Right lobe of liver (tissue), 6 donors: ENCODE results near the gene MYH7B. TPM values are rescaled to one million over a fixed set of nuclear protein-coding genes. Genes with fewer than 3 reads are reported as not detected.

Experiments
- ATAC-seq, 4 donors: fragments of 200-7000 bp; cut with Tn5 transposase; one replicate each; pipeline ENCODE4 v1.9.1; 2020; ENCODE audit warnings: mild to moderate bottlenecking in 4 of 4, moderate library complexity in 4 of 4
- DNase-seq, 3 donors: peaks; one replicate each; pipeline ENCODE4 v3.0.0-alpha.2; 2020
- H3K27ac ChIP-seq, 3 donors: fragments of 200-600 bp; one replicate each; pipeline ENCODE4 v1.8.0; 2022
- H3K27me3 ChIP-seq, 2 donors: fragments of 200-600 bp; one replicate each; pipeline ENCODE4 v1.8.0; 2022
- H3K36me3 ChIP-seq, 4 donors: fragments of 200-600 bp; sonication (generic) in 1 of 4; one replicate each; pipeline versions ENCODE4 v1.5.1 to v1.8.0; 2017 to 2022; ENCODE audit warnings: control low read depth in 1 of 4
- H3K4me1 ChIP-seq, 4 donors: fragments of 200-600 bp; sonication (generic) in 1 of 4; one replicate each; pipeline versions ENCODE4 v1.5.1 to v1.8.0; 2017 to 2022; ENCODE audit warnings: control low read depth in 1 of 4
- H3K4me3 ChIP-seq, 3 donors: fragments of 200-600 bp; one replicate each; pipeline ENCODE4 v1.8.0; 2022
- H3K9me3 ChIP-seq, 4 donors: fragments of 200-600 bp; sonication (generic) in 1 of 4; one replicate each; pipeline versions ENCODE4 v1.5.1 to v1.8.0; 2017 to 2022; ENCODE audit warnings: control low read depth in 1 of 4
- CTCF ChIP-seq, 4 donors: fragments of 200-600 bp in 3 of 4; fragments of 450-650 bp in 1 of 4; IDR thresholded peaks; one replicate each; pipeline versions ENCODE4 v1.5.1 to v1.8.0; 2016 to 2022; ENCODE audit warnings: antibody characterized with exemption in 4 of 4, mild to moderate bottlenecking in 2 of 4
- POLR2A ChIP-seq: fragments of 450-650 bp; IDR thresholded peaks from one replicate; pipeline ENCODE4 v1.6.1; 2017; ENCODE audit warnings: antibody characterized with exemption, mild to moderate bottlenecking
- WGBS: methylation state at CpG from one replicate; pipeline ENCODE4 v1.1.6; 2018; ENCODE audit warnings: low coverage, low lambda C conversion rate; ENCODE audit not compliant: insufficient coverage; ENCODE audit errors: missing lambda C conversion rate; 5-methylcytosine and 5-hydroxymethylcytosine counted together
- intact Hi-C, 2 donors: fragments of 100-400 bp; cut with DNase I; formaldehyde crosslinking; loops; one replicate each; pipeline versions ENCODE4 v1.11.2 to v1.14.1; 2022
- total RNA-seq, 6 experiments: library from RNA; depleted of rRNA in 2 of 6; stranded (reverse); fragments of >200 nt in 2 of 6; fragmentation: NEBNext Ultra II Directional in 3 of 6; extraction: Animal tissue kit (Norgen Biotek cat#: 25700) in 3 of 6; gene quantifications; one replicate each; pipeline versions ENCODE4 v1.1.0 to v1.2.4, GENCODE V29; 2016 to 2023
- donor health status: DM: no; HTN: yes; CAD: no.
- donor health status: DM: no; HTN: no; CAD: no.
- donor health status: DM: no; HTN: no; CAD: no.
- donor health status: DM: no; HTN: yes; CAD: no.
- donor health status: DM: no; HTN: yes; CAD: no.

Gene MYH7B
- total RNA-seq, 6 experiments from 2014 or later, result 0.11 to 1.0 (median 0.39) TPM; not detected in 1

GRCh38 chr20:34916774-34917354, 38.8 kb upstream of the MYH7B start:
- Histone ChIP-seq H3K36me3 (peaks cover 0 to 54% (median 1%) of the 10 kb centered on the region in 4 donors), H3K4me1 (peaks cover 0 to 27% (median 13%) of the 10 kb centered on the region in 4 donors), H3K4me3 (no peak overlapping the region), H3K27me3 (no peaks in the 10 kb centered on the region), H3K9me3 (no peaks in the 10 kb centered on the region), H3K27ac (no peak overlapping the region)
- intact Hi-C loops, result no loop called here
- no peak for ATAC-seq
- TF ChIP-seq POLR2A, result no peak
- TF ChIP-seq CTCF (IDR thresholded peaks at IDR 0.05), result no peak
- no peak for DNase-seq
- WGBS, result 88% methylated on average over 2 of the region's 2 CpGs

GRCh38 chr20:34920055-34920454, 35.6 kb upstream of the MYH7B start:
- intact Hi-C loops, result no loop called here
- no peak overlapping the region for H3K27ac ChIP-seq
- H3K4me1 ChIP-seq, result peaks cover 0 to 22% (median 8%) of the 10 kb centered on the region in 4 donors
- no peak for ATAC-seq
- no peaks in the 10 kb centered on the region for H3K9me3 ChIP-seq
- DNase-seq, result no peak
- H3K4me3 ChIP-seq, result no peak overlapping the region
- no peaks in the 10 kb centered on the region for H3K27me3 ChIP-seq
- H3K36me3 ChIP-seq, result peaks cover 0 to 57% (median 5%) of the 10 kb centered on the region in 4 donors
- TF ChIP-seq CTCF (IDR thresholded peaks at IDR 0.05) (no peak), POLR2A (no peak)

GRCh38 chr20:34921436-34921835, 34.2 kb upstream of the MYH7B start:
- 60% methylated on average over 2 of the region's 3 CpGs for WGBS
- DNase-seq, result no peak
- Histone ChIP-seq H3K9me3 (no peaks in the 10 kb centered on the region), H3K4me3 (no peak overlapping the region), H3K27me3 (no peaks in the 10 kb centered on the region), H3K27ac (no peak overlapping the region), H3K36me3 (peaks cover 0 to 70% (median 10%) of the 10 kb centered on the region in 4 donors), H3K4me1 (peaks cover 0 to 16% (median 8%) of the 10 kb centered on the region in 4 donors)
- no peak for ATAC-seq
- intact Hi-C loops, result no loop called here
- TF ChIP-seq CTCF (IDR thresholded peaks at IDR 0.05) (no peak), POLR2A (no peak)

- no peak overlapping the region for H3K4me3 ChIP-seq
- H3K9me3 ChIP-seq, result no peaks in the 10 kb centered on the region
- 62% methylated on average over 5 of the region's 5 CpGs for WGBS
- TF ChIP-seq POLR2A (no peak), CTCF (IDR thresholded peaks at IDR 0.05) (no peak)
- no peaks in the 10 kb centered on the region for H3K27me3 ChIP-seq
- peak; percentile 85 to 94 (median 90) for ATAC-seq
- peak in 1 of 3 donors; percentile 68 for DNase-seq
- peaks cover 0 to 70% (median 16%) of the 10 kb centered on the region in 4 donors for H3K36me3 ChIP-seq
- H3K4me1 ChIP-seq, result peaks cover 0 to 16% (median 8%) of the 10 kb centered on the region in 4 donors
- intact Hi-C loops, result no loop called here
- peak overlapping the region in 2 of 3 donors; percentile 30 to 49 for H3K27ac ChIP-seq
These were observed 32.9 kb upstream of the MYH7B start for GRCh38 chr20:34922654-34923381.
